22Rv1 (cell line): Measurements from ENCODE around the gene CLEC3B.

Experiments
- ZFX ChIP-seq: fragments of 450-650 bp; IDR thresholded peaks from 2 replicates; pipeline ENCODE4 v1.6.1; 2017; ENCODE audit warnings: antibody characterized with exemption, borderline replicate concordance
- TF ChIP-seq, protein P1 (sequence below): fragments of 450-650 bp; IDR thresholded peaks from 2 replicates; pipeline ENCODE4 v1.5.1; 2017; ENCODE audit warnings: mild to moderate bottlenecking

DNA sequence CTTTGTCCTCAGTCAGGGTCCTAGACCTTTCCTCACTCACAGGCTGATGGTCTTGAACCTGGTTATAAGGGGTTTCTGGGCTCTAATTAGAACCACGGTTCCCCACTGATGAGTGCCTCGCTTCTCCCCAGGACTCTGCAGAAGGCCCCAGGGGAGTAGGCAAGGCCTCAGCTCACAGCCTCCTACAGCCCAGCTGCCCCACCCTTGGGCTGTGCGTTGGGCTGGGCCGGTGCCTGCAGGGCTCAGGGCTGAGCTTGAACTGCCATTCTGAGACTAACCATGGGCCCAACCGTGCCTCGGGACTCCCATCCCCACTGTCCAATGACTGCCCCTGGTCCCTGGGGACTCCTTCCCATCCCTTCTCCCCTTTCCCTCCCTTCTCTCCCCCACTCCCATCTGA is 25.6 kb downstream of the CLEC3B start:
- TF ChIP-seq, protein P1, sequence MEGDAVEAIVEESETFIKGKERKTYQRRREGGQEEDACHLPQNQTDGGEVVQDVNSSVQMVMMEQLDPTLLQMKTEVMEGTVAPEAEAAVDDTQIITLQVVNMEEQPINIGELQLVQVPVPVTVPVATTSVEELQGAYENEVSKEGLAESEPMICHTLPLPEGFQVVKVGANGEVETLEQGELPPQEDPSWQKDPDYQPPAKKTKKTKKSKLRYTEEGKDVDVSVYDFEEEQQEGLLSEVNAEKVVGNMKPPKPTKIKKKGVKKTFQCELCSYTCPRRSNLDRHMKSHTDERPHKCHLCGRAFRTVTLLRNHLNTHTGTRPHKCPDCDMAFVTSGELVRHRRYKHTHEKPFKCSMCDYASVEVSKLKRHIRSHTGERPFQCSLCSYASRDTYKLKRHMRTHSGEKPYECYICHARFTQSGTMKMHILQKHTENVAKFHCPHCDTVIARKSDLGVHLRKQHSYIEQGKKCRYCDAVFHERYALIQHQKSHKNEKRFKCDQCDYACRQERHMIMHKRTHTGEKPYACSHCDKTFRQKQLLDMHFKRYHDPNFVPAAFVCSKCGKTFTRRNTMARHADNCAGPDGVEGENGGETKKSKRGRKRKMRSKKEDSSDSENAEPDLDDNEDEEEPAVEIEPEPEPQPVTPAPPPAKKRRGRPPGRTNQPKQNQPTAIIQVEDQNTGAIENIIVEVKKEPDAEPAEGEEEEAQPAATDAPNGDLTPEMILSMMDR, result no peak
- no peak for TF ChIP-seq ZFX
